Ishikawa (cell line): Measurements from ENCODE around the gene VEPH1.

Experiments used
- EGR1 ChIP-seq: IDR thresholded peaks from 2 replicates; pipeline ENCODE4 v1.6.1; 2012
- EP300 ChIP-seq: IDR thresholded peaks from 2 replicates; pipeline ENCODE4 v1.6.1; 2012; ENCODE audit warnings: borderline replicate concordance
- YY1 ChIP-seq: IDR thresholded peaks from 2 replicates; pipeline ENCODE4 v1.6.1; 2012; ENCODE audit warnings: low read depth

DNA sequence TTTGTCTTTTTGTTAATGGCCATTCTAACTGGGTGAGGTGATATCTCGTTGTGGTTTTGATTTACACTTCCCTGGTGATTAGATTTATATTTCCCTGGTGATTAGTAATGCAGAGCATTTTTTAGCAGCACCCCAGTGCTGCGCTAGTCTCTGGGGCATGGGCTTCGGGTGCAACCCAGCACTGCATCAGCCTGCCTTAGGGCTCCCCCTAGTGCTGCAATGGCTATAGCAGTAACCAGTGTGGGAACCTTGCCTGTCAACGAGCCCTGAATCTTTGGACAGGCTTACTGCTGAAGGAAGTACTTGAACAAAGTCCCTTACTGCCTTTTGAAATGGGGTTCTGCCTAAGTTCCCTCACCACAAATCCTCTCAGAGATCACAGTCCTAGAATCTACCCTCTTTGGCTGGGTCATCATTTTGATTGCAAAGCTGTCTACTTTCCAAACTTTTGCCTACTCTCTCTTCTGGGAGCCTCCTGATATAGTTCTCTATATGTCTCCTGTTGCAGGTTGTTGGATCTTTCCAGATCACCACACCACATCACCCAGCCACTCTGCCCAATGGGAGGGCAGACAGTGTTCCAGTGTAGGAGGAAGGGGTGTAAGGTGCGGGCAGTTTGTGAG, 264.0 kb downstream of the VEPH1 start:
- TF ChIP-seq EP300 = no peak
- no peak for TF ChIP-seq YY1
- TF ChIP-seq EGR1 = no peak
